ENCODE results near the gene PADI1.

DNA sequence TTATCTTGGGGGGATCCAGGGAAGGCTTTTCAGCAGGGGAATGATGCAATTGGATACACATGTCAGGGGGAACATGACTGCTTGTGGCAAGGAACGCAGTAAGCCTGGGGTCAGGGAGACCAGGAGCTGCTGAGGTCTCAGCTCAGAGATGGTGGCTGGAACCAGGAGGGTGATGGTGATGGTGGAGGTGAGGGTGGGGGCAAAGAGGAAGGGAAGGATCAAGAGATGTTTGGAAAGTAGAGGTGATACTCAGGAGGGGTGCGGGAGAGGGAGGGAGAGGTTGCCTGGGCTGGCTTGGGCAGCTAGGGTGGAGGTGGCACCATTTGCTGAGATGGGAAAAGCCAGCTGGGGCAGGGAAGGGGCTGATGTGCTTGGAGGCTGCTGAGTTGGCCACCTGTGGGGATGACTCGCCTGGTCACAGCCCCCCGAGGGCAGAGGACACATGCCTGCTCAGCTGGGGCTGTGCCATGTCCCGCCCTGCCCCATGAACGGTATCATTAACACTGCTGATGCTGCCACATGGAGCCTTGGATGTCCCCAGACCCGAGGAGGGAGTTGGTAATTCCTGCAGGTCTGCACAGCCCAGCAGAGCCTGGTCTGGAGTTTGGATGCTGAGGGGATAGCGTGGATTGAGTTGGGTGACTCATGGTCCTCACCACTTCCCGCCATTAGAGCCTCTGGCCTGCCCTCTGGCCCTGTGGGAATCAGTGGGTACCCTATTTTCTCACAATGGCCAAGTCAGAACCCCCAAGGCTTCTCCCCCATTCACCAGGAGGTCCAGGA lies 6.3 kb upstream of the PADI1 start:
- TF ChIP-seq SP1 (IDR thresholded peaks at IDR 0.05) (no peak), FOXM1 (IDR thresholded peaks at IDR 0.05; ENCODE audit: borderline replicate concordance) (no peak), HDGF (IDR thresholded peaks at IDR 0.05; ENCODE audit: borderline replicate concordance) (no peak), PKNOX1 (IDR thresholded peaks at IDR 0.05) (no peak), TARDBP (IDR thresholded peaks at IDR 0.05) (no peak), BHLHE40 (IDR thresholded peaks at IDR 0.05; ENCODE audit: borderline replicate concordance) (no peak), NFRKB (IDR thresholded peaks at IDR 0.05) (no peak), FOXA1 (IDR thresholded peaks at IDR 0.05) (no peak), ELF4 (IDR thresholded peaks at IDR 0.05) (no peak), L3MBTL2 (conservative IDR thresholded peaks at IDR 0.05) (no peak), LEF1 (IDR thresholded peaks at IDR 0.05; ENCODE audit: borderline replicate concordance) (no peak), ARNT (IDR thresholded peaks at IDR 0.05) (no peak), ZNF384 (IDR thresholded peaks at IDR 0.05) (no peak)
